BLaER1 treated with 17β-estradiol and CSF1 and Interleukin-3, amounts not matched to agents 10 nM and 100 nM (cell line): ENCODE data around the gene ABCB6.
A peak's percentile ranks its signal among the peaks of the same experiment; 100 is the strongest.

ENCODE experiments used
- H3K27ac ChIP-seq, 11 experiments: shearing (Covaris generic); formaldehyde crosslinking; 2 replicates each; pipeline ENCODE4 v1.8.1; 2022
- H3K27me3 ChIP-seq, 11 experiments: shearing (Covaris generic); formaldehyde crosslinking; 2 replicates each; pipeline ENCODE4 v1.8.1; 2022
- H3K36me3 ChIP-seq, 11 experiments: shearing (Covaris generic); formaldehyde crosslinking; 2 replicates each; pipeline ENCODE4 v1.8.1; 2022
- H3K4me1 ChIP-seq, 10 experiments: shearing (Covaris generic); formaldehyde crosslinking; 2 replicates each; pipeline ENCODE4 v1.8.1; 2022
- H3K4me2 ChIP-seq, 11 experiments: shearing (Covaris generic); formaldehyde crosslinking; 2 replicates each; pipeline ENCODE4 v1.8.1; 2022
- H3K4me3 ChIP-seq, 10 experiments: shearing (Covaris generic); formaldehyde crosslinking; 2 replicates each; pipeline ENCODE4 v1.8.1; 2022
- H3K9ac ChIP-seq, 11 experiments: shearing (Covaris generic); formaldehyde crosslinking; 2 replicates each; pipeline ENCODE4 v1.8.1; 2022
- H3K9me3 ChIP-seq, 11 experiments: shearing (Covaris generic); formaldehyde crosslinking; replicated peaks in 1 of 11; 2 replicates each; pipeline ENCODE4 v1.8.1; 2022
- H4K20me1 ChIP-seq, 11 experiments: shearing (Covaris generic); formaldehyde crosslinking; 2 replicates each; pipeline ENCODE4 v1.8.1; 2022
- Cebpa-rat ChIP-seq, 11 experiments: shearing (Covaris generic); IDR thresholded peaks; 2 replicates each; pipeline ENCODE4 v1.8.1; 2022

Gene ABCB6

DNA sequence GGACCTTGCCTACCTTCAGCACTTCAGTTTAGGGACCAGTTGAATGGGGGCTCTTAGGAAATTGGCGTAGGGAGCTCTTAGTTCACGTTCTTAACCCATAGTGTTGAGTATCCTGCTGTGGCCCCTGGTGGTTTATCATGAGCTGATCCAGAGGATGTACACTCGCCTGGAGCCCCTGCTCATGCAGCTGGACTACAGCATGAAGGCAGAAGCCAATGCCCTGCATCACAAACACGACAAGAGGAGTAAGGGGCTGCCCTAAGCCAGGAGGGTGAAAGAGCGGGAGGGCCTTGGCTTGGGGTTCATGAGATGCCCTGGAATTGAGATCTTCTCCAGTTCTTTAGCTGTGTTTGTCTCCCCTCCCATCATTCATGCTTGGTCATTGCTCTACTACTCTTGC is 37.8 kb downstream of the ABCB6 start:
- Histone ChIP-seq H3K4me3 (no peak overlapping the region), H3K27me3 (no peaks in the 10 kb centered on the region), H4K20me1 (peaks cover 28 to 59% (median 48%) of the 10 kb centered on the region in 11 experiments; a peak in 17 of 22 replicates), H3K4me1 (peaks cover 40 to 54% (median 49%) of the 10 kb centered on the region in 10 experiments), H3K9me3 (no peaks in the 10 kb centered on the region), H3K9ac (peak overlapping the region in 4 of 11 experiments; percentile 5 to 55 (median 34); a peak in 2 of 22 replicates), H3K4me2 (peak overlapping the region in 8 of 11 experiments; percentile 4 to 100 (median 72); a peak in 14 of 22 replicates), H3K27ac (no peak overlapping the region), H3K36me3 (peaks cover 54 to 67% (median 64%) of the 10 kb centered on the region in 11 experiments)
- no peak for TF ChIP-seq Cebpa-rat (IDR thresholded peaks at IDR 0.05)

- Histone ChIP-seq H3K4me2 (peak overlapping the region; percentile 85 to 100 (median 96)), H3K36me3 (peaks cover 54 to 65% (median 61%) of the 10 kb centered on the region in 11 experiments), H3K4me1 (peaks cover 52 to 65% (median 60%) of the 10 kb centered on the region in 10 experiments), H3K27me3 (no peaks in the 10 kb centered on the region), H3K9ac (peak overlapping the region in 10 of 11 experiments; percentile 19 to 97 (median 92); a peak in 15 of 22 replicates), H3K27ac (no peak overlapping the region), H4K20me1 (peaks cover 28 to 70% (median 53%) of the 10 kb centered on the region in 11 experiments; a peak in 17 of 22 replicates), H3K9me3 (no peaks in the 10 kb centered on the region), H3K4me3 (peak overlapping the region in 9 of 10 experiments; percentile 79 to 89 (median 83); a peak in 15 of 20 replicates)
- TF ChIP-seq Cebpa-rat (IDR thresholded peaks at IDR 0.05) = no peak
These were observed 38.9 kb downstream of the ABCB6 start for GRCh38 chr2:219179601-219180465.

- peak overlapping the region; percentile 85 to 100 (median 96) for H3K4me2 ChIP-seq
- H3K4me1 ChIP-seq = peaks cover 58 to 71% (median 68%) of the 10 kb centered on the region in 10 experiments
- peaks cover 57 to 65% (median 61%) of the 10 kb centered on the region in 11 experiments for H3K36me3 ChIP-seq
- H4K20me1 ChIP-seq = peaks cover 30 to 73% (median 64%) of the 10 kb centered on the region in 11 experiments; a peak in 17 of 22 replicates
- no peaks in the 10 kb centered on the region for H3K9me3 ChIP-seq
- peak overlapping the region; percentile 92 to 99 (median 97) for H3K27ac ChIP-seq
- H3K27me3 ChIP-seq = no peaks in the 10 kb centered on the region
- H3K4me3 ChIP-seq = peak overlapping the region; percentile 75 to 89 (median 82)
- no peak for TF ChIP-seq Cebpa-rat (IDR thresholded peaks at IDR 0.05)
- peak overlapping the region; percentile 87 to 97 (median 91) for H3K9ac ChIP-seq
These were observed 40.2 kb downstream of the ABCB6 start for GRCh38 chr2:219178377-219179175.

- peaks cover 57 to 71% (median 64%) of the 10 kb centered on the region in 10 experiments for H3K4me1 ChIP-seq
- H3K4me3 ChIP-seq = peak within 1 kb of the TSS; percentile 75 to 89 (median 82)
- H3K36me3 ChIP-seq = peaks cover 57 to 65% (median 61%) of the 10 kb centered on the region in 11 experiments
- H4K20me1 ChIP-seq = peaks cover 32 to 73% (median 61%) of the 10 kb centered on the region in 11 experiments; a peak in 17 of 22 replicates
- no peak for TF ChIP-seq Cebpa-rat (IDR thresholded peaks at IDR 0.05)
- peak within 1 kb of the TSS; percentile 92 to 99 (median 97) for H3K27ac ChIP-seq
- H3K9me3 ChIP-seq = no peaks in the 10 kb centered on the region
- no peaks in the 10 kb centered on the region for H3K27me3 ChIP-seq
- H3K9ac ChIP-seq = peak within 1 kb of the TSS; percentile 87 to 97 (median 91)
- H3K4me2 ChIP-seq = peak within 1 kb of the TSS; percentile 85 to 100 (median 96)
These were observed 41.0 kb downstream of the ABCB6 start, which contains the start of gene RETREG2 for GRCh38 chr2:219177552-219178376. Gene RETREG2 (plus strand): TSS chr2:219178275. CDS start chr2:219178353, 78 bp downstream.

- H3K9me3 ChIP-seq = no peaks in the 10 kb centered on the region
- H3K27me3 ChIP-seq = no peaks in the 10 kb centered on the region
- peaks cover 57 to 65% (median 61%) of the 10 kb centered on the region in 11 experiments for H3K36me3 ChIP-seq
- H3K9ac ChIP-seq = peak within 1 kb of the TSS; percentile 87 to 97 (median 91)
- peaks cover 24 to 73% (median 54%) of the 10 kb centered on the region in 11 experiments; a peak in 16 of 22 replicates for H4K20me1 ChIP-seq
- H3K4me3 ChIP-seq = peak within 1 kb of the TSS; percentile 75 to 89 (median 82)
- TF ChIP-seq Cebpa-rat (IDR thresholded peaks at IDR 0.05) = no peak
- H3K4me1 ChIP-seq = peaks cover 49 to 71% (median 56%) of the 10 kb centered on the region in 10 experiments
- peak within 1 kb of the TSS; percentile 78 to 98 (median 94) for H3K4me2 ChIP-seq
- peak within 1 kb of the TSS; percentile 92 to 99 (median 97) for H3K27ac ChIP-seq
These were observed 41.8 kb downstream of the ABCB6 start, which contains the start of gene CNPPD1 for GRCh38 chr2:219176818-219177551. Gene CNPPD1 (minus strand): TSS chr2:219176925. CDS start chr2:219176828, 97 bp downstream.

- Histone ChIP-seq H3K27ac (peak overlapping the region; percentile 92 to 99 (median 97)), H3K9ac (peak overlapping the region; percentile 87 to 97 (median 91)), H4K20me1 (peaks cover 26 to 73% (median 46%) of the 10 kb centered on the region in 11 experiments; a peak in 17 of 22 replicates), H3K27me3 (no peaks in the 10 kb centered on the region), H3K4me2 (peak overlapping the region; percentile 78 to 98 (median 94)), H3K36me3 (peaks cover 53 to 64% (median 60%) of the 10 kb centered on the region in 11 experiments), H3K4me3 (peak overlapping the region; percentile 75 to 89 (median 82)), H3K4me1 (peaks cover 41 to 69% (median 48%) of the 10 kb centered on the region in 10 experiments), H3K9me3 (no peaks in the 10 kb centered on the region)
- TF ChIP-seq Cebpa-rat (IDR thresholded peaks at IDR 0.05) = no peak
These were observed 42.6 kb downstream of the ABCB6 start for GRCh38 chr2:219175928-219176817.
